Activated CD8-positive, alpha-beta memory T cell treated with anti-CD3 and anti-CD28 coated beads, Interleukin-2, amount 50 U/mL, for 48 hours (primary cell): Measurements from ENCODE around the gene CCDC194.

Experiments used
- DNase-seq: peaks from one replicate; pipeline ENCODE4 v3.0.0-alpha.2; 2020

CCDC194 gene

GRCh38 chr19:17393914-17394313 lies at the start of gene CCDC194:
CCDC194 (minus strand) TSS chr19:17394196; CDS start chr19:17394158, 38 bp downstream.
- no peak for DNase-seq

GRCh38 chr19:17441241-17442021 lies 47.4 kb upstream of the CCDC194 start:
- DNase-seq, result no peak

GRCh38 chr19:17436874-17437267 lies 42.9 kb upstream of the CCDC194 start:
- DNase-seq, result no peak

- no peak for DNase-seq
These were observed 42.3 kb upstream of the CCDC194 start for GRCh38 chr19:17436094-17436873.

DNA sequence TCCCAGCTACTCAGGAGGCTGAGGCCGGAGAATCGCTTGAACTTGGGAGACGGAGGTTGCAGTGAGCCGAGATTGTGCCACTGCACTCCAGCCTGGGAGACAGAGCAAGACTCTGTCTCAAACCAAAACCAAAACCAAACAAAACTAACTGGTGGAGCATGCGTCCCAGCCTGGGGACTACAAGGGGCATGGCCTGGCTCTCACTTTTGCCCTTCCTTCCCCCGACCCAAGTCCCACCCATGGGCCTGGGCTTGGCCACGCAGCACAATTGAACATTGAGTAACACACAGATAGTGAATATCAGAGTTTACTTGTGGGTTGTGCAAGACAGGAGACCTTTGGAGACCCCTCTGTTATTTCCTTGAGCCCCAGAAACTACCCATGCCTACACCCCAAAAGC lies 41.2 kb upstream of the CCDC194 start:
- no peak for DNase-seq

GRCh38 chr19:17431417-17431816 lies 37.4 kb upstream of the CCDC194 start:
- no peak for DNase-seq

DNA sequence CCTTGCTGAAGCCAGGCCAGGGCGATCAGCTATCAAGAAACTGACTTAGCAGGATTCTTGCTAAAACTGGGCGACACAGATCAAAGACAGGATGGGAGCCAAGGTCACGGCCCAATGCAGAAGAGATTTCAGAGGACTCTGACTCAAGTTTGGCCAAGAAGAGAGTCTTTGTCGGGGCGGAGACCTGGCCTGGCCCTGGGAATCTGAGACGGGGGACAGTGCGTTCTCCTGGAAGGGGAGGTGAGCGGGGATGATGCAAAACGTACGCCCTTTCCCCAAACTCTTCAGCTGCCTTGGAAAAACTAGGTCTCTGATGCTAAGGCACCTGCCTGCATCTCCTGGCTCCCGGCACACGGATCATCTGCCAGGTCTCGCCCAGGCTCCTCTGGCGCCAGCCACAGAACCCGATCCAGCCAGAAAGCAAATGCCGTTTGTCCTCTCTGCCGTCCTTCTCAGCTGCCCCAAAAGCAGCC lies 35.7 kb upstream of the CCDC194 start:
- DNase-seq, result no peak

DNA sequence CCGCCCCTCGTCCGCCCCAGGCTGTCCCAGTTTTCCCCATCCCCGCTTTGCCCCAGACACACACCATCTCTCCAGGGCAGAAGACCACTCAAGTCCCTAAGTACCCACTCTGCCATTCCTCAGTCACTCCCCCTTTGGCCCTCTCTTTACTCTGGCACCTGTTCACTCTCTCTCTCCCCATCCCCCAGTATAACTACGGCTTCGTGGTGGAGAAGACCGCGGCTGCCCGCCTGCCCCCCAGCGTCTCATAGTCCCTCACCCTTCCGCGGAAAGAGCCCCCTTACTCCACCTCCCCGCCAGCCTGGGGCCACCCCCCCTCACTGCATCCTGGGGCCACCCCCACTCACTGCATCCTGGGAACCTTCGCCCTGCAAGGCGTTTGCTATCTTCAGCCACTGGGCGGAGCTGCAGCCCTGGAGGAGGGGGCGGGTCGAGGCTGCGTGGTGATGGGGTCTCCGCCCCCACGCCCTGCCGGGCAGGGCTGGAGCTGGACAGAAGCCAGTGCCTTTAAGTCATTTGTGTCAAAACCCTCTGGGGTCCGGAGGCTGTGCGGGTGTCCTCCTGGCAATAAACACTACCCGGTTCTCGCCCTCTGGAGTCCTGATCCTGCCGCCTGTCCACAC lies 30.9 kb upstream of the CCDC194 start:
- DNase-seq, result peak; percentile 68

GRCh38 chr19:17423429-17424208 lies 29.6 kb upstream of the CCDC194 start:
- DNase-seq, result no peak

DNA sequence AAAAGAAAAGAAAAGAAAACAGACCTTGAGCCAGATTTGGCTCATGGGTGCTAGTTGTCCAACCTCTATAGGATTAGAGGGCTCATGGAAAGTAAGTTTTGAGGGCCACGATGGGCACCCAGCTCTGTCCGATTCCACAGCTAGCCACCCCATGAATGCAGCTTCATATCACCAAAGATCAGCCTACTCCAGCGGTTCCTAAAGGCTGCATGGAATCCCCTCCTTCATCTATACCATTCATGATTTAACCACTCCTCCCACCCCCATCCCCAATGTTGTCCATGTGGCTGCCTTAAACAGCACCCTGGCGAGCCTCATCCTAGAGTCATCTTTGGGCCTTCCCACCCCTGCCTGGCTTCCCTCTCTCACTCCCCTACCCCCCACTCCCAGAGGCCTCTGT lies 27.9 kb upstream of the CCDC194 start:
- no peak for DNase-seq

DNA sequence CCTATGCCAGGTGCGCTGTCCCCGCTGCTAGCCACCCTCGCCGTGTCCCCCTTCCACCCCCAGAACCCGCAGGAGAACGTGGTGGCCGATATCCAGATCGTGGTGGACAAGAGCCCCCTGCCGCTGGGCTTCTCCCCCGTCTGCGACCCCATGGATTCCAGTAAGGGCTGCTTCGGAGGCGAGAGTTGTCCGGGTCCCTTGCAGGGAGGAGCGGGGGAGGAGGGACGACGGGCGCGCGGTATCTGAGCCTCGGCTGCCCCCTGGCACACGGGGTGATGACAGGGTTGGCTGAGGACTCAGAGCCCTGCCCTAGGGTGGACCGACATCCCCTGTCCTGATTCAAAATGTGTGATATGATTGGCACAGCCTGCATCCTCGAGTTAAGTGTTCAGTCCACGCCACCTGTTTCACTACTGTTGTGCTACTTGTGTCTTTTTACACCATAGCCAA lies 26.5 kb upstream of the CCDC194 start:
- DNase-seq, result peak; percentile 69

DNA sequence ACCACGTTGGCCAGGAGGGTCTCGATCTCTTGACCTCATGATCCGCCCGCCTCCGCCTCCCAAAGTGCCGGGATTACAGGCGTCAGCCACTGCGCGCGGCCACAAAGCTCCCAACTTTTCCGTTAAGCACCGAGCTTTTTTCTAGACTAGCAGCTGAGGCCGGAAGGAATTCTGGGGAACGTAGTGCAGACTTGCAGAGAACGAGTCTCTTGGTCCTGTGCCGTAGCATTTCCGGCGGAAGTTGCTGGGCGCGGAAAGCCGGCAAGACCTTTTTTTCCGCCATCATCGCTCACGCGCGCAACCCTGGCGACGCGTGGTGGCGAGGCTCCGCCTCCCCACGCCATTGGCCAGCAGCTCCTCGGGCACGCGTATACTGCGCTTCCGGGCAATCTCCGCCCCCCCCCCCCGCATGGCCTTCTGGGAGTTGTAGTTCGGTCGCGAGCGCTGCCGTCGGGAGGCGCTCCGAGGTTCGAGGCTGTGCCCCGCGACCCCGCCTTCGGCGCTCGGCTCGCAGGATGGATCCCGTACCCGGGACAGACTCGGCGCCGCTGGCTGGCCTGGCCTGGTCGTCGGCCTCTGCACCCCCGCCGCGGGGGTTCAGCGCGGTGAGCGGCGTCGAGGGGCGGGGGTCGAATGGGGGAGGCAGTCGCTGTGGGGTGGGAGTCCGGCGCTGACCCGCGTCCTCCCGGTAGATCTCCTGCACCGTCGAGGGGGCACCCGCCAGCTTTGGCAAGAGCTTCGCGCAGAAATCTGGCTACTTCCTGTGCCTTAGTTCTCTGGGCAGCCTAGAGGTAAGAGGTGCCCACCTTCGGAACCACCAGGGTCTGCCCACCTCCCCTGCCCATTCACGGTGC lies 25.9 kb upstream of the CCDC194 start, which contains the start of gene MVB12A:
Gene MVB12A (plus strand): TSS at position 427 of the 854 bp plus-strand sequence. CDS start 89 bp downstream, at position 516.
- DNase-seq, result peak; percentile 95

GRCh38 chr19:17419154-17419620 lies 25.2 kb upstream of the CCDC194 start:
- DNase-seq, result no peak

- DNase-seq, result no peak
These were observed 24.7 kb upstream of the CCDC194 start for GRCh38 chr19:17418710-17419109.

- no peak for DNase-seq
These were observed 21.1 kb upstream of the CCDC194 start for GRCh38 chr19:17415121-17415520.

DNA sequence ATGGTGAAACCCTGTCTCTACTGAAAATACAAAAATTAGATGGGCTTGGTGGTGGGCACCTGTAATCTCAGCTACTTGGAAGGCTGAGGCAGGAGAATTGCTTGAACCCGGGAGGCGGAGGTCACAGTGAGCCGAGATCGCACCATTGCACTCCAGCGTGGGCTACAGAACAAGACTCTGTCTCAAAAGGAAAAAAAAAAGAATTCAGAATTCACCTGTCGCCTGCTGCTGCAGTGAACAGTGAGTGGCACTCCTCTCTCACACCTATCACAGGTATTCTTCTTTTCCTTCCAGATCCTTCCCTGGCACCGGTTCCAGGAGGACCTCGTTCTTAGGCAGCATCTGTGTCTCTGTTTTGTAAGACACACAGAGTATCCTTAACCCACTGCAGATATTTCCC lies 20.1 kb upstream of the CCDC194 start:
- no peak for DNase-seq

DNA sequence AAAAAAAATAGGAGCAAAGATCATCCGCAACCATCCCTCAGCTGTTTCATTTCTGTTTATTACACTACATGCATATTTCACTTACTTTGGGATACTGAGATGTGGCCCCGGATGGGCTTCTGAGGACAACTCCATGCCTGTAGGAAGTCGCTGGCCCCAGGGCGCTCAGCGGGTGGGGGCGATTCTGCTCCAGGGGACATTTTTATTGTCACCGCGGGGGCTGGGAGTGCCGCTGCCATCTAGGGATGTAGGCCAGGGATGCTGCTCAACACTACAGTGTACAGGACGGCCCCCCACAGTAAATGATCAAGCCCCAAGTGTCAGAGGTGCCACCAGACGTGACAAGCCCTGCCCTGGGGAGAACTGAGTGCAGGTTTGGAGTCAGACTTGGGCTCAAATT lies 17.8 kb upstream of the CCDC194 start:
- no peak for DNase-seq

- no peak for DNase-seq
These were observed 16.0 kb upstream of the CCDC194 start for GRCh38 chr19:17409990-17410389.

DNA sequence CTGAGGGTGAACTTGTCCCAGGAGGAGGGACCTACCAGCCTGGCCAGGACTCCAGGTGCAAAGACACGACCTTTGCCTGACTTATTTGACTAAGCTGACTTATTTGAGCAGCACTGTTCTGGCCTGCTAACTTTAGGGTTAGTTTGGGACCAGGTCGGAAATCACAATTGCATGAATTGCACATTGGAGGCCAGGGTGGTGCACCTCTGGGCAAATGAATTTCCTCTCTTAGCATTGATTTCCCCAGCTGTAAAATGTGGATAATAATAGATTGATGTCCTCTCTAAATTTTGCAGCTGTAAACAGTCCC lies 12.8 kb upstream of the CCDC194 start:
- no peak for DNase-seq

DNA sequence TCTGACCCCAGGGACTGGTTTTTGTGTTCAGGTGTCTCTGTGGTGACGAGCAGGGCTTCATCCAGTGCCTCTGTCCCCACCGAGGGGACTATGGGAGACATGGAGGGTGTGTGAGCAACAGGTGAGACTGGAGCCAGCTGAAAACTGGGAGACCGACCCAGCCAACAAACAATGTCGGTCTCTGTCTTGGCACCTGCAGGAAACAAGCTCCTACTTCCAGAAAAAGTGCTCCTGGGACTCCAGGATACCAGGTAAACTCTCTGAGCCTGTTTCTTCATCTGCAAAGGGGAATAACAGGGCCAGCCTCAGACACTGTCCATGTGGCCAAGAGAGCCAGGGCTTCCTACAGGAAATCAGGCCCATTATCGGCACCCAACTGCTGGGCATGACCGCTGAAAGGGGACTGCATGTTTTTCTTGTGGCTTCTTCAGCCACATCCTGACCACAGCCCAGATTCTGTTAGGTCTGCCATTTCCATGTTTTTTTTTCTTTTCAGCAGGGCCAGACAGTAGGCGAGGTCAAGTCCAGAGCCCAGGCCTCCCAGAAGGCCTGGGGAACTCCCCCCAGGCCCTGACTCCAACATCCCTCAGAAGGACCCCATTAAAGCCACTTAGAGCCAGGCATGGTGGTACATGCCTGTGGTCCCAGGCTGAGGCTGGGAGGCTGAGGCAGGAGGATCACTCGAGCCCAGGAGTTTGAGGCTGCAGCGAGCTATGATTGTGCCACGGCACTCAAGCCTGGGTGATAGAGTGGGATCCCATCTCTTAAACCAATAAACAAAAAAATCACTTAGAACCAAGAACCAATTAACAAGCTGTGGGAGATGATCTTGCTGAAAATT lies 12.3 kb upstream of the CCDC194 start:
- DNase-seq, result peak; percentile 78
